Activated gamma-delta T cell treated with anti-CD3 and anti-CD28 coated beads, Interleukin-2, amount 50 U/mL, for 16 hours (primary cell): ENCODE measurements around the gene SLC22A3.
"Not testable (repeated sequence)": the region's sequence is repeated elsewhere in the genome, so short reads cannot be mapped to it uniquely, and the experiment has no call there.

Source experiments
- DNase-seq: peaks from one replicate; pipeline ENCODE4 v3.0.0-alpha.2; 2020; ENCODE audit warnings: low read depth

The SLC22A3 gene

GRCh38 chr6:160373601-160374000 lies 25.4 kb downstream of the SLC22A3 start:
- not testable (repeated sequence) for DNase-seq

GRCh38 chr6:160374836-160375560 lies 26.8 kb downstream of the SLC22A3 start:
- DNase-seq: no peak

GRCh38 chr6:160375561-160375949 lies 27.4 kb downstream of the SLC22A3 start:
- DNase-seq: no peak

- no peak for DNase-seq
Measured at GRCh38 chr6:160376445-160376844, 28.3 kb downstream of the SLC22A3 start.

GRCh38 chr6:160378218-160378617 lies 30.0 kb downstream of the SLC22A3 start:
- no peak for DNase-seq

- DNase-seq: no peak
Measured at GRCh38 chr6:160378882-160379281, 30.7 kb downstream of the SLC22A3 start.

GRCh38 chr6:160379466-160379865 lies 31.3 kb downstream of the SLC22A3 start:
- DNase-seq: no peak

GRCh38 chr6:160382946-160383345 lies 34.8 kb downstream of the SLC22A3 start:
- DNase-seq: no peak

- DNase-seq: no peak
Measured at GRCh38 chr6:160386869-160387530, 38.8 kb downstream of the SLC22A3 start.

- DNase-seq: no peak
Measured at GRCh38 chr6:160387916-160388643, 39.9 kb downstream of the SLC22A3 start.

GRCh38 chr6:160388922-160389321 lies 40.7 kb downstream of the SLC22A3 start:
- no peak for DNase-seq

GRCh38 chr6:160391419-160392116 lies 43.4 kb downstream of the SLC22A3 start:
- no peak for DNase-seq

GRCh38 chr6:160393442-160393841 lies 45.3 kb downstream of the SLC22A3 start:
- DNase-seq: not testable (repeated sequence)

- DNase-seq: no peak
Measured at GRCh38 chr6:160393891-160394653, 45.9 kb downstream of the SLC22A3 start.

GRCh38 chr6:160394654-160395035 lies 46.5 kb downstream of the SLC22A3 start:
- no peak for DNase-seq

GRCh38 chr6:160395187-160395586 lies 47.0 kb downstream of the SLC22A3 start:
- DNase-seq: no peak

- DNase-seq: no peak
Measured at GRCh38 chr6:160396292-160396691, 48.1 kb downstream of the SLC22A3 start.

- DNase-seq: no peak
Measured at GRCh38 chr6:160398674-160399271, 50.6 kb downstream of the SLC22A3 start.

- DNase-seq: no peak
Measured at GRCh38 chr6:160400446-160400845, 52.3 kb downstream of the SLC22A3 start.

- no peak for DNase-seq
Measured at GRCh38 chr6:160408528-160408927, 60.4 kb downstream of the SLC22A3 start.

- no peak for DNase-seq
Measured at GRCh38 chr6:160412993-160413392, 64.8 kb downstream of the SLC22A3 start.
